Subcutaneous abdominal adipose tissue (tissue), 5 donors: Measurements from ENCODE around the gene ACP4.

Source experiments
- H3K27ac ChIP-seq: one replicate; pipeline ENCODE4 v1.7.0; 2013; ENCODE audit warnings: low read depth, mild to moderate bottlenecking, inconsistent platforms, low read length, moderate library complexity
- H3K27me3 ChIP-seq, 5 donors: one replicate each; pipeline ENCODE4 v1.7.0; 2013; ENCODE audit warnings: low read length in 5 of 5, inconsistent platforms in 1 of 5; ENCODE audit not compliant: control insufficient read depth in 5 of 5, insufficient read depth in 4 of 5
- H3K36me3 ChIP-seq, 5 donors: one replicate each; pipeline ENCODE4 v1.7.0; 2013; ENCODE audit warnings: low read length in 5 of 5; ENCODE audit not compliant: control insufficient read depth in 5 of 5, insufficient read depth in 5 of 5
- H3K4me1 ChIP-seq, 5 donors: one replicate each; pipeline ENCODE4 v1.7.0; 2013; ENCODE audit warnings: low read length in 5 of 5, mild to moderate bottlenecking in 3 of 5, moderate library complexity in 1 of 5; ENCODE audit not compliant: control insufficient read depth in 5 of 5, insufficient read depth in 5 of 5
- H3K4me3 ChIP-seq, 5 donors: one replicate each; pipeline ENCODE4 v1.7.0; 2013; ENCODE audit warnings: low read length in 5 of 5, low read depth in 1 of 5
- H3K9ac ChIP-seq, 5 donors: one replicate each; pipeline ENCODE4 v1.7.0; 2013; ENCODE audit warnings: low read length in 5 of 5, mild to moderate bottlenecking in 4 of 5, moderate library complexity in 3 of 5
- H3K9me3 ChIP-seq, 5 donors: one replicate each; pipeline ENCODE4 v1.7.0; 2013; ENCODE audit warnings: low read length in 5 of 5; ENCODE audit not compliant: control insufficient read depth in 5 of 5
- donor health status: healthy.
- donor health status: healthy.
- donor health status: healthy.
- donor health status: healthy.
- donor health status: healthy.

ACP4 gene

DNA sequence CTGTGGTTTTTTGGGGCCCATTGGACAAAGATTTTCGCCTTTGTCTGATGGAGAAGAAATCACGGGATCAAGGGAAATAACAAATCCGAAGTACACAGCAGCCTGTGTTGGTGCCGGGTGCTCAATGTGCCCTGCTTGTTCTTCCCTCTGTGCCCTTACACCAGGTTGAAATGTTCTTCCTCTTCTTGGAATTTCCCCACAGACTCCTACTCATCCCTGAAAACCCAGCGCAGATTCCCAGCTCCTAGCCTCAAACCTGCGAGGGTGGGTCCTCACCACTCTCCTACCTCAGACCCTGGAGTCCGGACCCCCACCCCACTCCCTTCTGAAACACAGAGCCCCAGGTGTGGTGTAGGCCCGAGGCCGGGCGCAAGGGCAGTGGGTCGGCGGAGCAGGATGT lies 4.9 kb upstream of the ACP4 start:
- H3K9me3 ChIP-seq, result no peaks in the 10 kb centered on the region
- H3K4me1 ChIP-seq, result peaks cover 0 to 3% (median 0%) of the 10 kb centered on the region in 5 donors
- peaks cover 10 to 22% (median 13%) of the 10 kb centered on the region in 5 donors for H3K27me3 ChIP-seq
- H3K4me3 ChIP-seq, result no peak overlapping the region
- no peaks in the 10 kb centered on the region for H3K36me3 ChIP-seq
- H3K9ac ChIP-seq, result no peak overlapping the region
- no peak overlapping the region for H3K27ac ChIP-seq

GRCh38 chr19:50790922-50791467 lies 780 bp downstream of the ACP4 start:
- no peak overlapping the region for H3K9ac ChIP-seq
- H3K4me1 ChIP-seq, result no peaks in the 10 kb centered on the region
- H3K9me3 ChIP-seq, result no peaks in the 10 kb centered on the region
- H3K36me3 ChIP-seq, result peaks cover 0 to 7% (median 0%) of the 10 kb centered on the region in 5 donors
- H3K27me3 ChIP-seq, result peaks cover 0 to 11% (median 7%) of the 10 kb centered on the region in 5 donors
- no peak overlapping the region for H3K4me3 ChIP-seq
- H3K27ac ChIP-seq, result no peak overlapping the region

DNA sequence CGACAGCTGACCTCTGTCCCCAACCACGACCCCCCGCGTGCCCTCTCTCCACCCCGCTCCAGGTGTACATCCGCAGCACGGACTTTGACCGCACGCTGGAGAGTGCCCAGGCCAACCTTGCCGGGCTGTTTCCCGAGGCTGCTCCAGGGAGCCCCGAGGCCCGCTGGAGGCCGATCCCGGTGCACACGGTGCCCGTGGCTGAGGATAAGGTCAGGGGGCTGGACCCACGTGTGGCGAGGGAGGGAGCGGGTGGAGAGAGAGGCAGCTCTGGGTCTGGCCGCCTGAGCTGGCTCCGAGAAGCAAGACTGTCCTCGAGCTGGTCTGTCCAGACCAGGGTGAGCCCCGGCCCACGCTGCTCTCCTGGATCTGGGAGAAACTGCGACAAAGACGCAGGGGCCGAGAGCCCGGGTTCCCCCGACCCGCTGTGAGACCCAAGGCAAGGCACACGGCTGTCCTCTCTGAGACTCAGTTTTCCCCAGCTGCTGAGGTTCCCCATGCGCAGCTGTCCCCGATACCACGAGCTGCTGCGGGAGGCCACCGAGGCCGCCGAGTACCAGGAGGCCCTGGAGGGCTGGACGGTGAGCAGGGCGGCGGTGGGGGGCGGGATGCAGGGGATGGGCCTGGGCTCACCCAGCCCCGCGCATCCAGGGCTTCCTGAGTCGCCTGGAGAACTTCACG lies 1.5 kb downstream of the ACP4 start:
- Histone ChIP-seq H3K36me3 (peaks cover 0 to 13% (median 1%) of the 10 kb centered on the region in 5 donors), H3K9ac (no peak overlapping the region), H3K27me3 (peaks cover 0 to 11% (median 7%) of the 10 kb centered on the region in 5 donors), H3K4me1 (no peaks in the 10 kb centered on the region), H3K27ac (no peak overlapping the region), H3K4me3 (no peak overlapping the region), H3K9me3 (no peaks in the 10 kb centered on the region)

- Histone ChIP-seq H3K4me1 (no peaks in the 10 kb centered on the region), H3K36me3 (peaks cover 0 to 21% (median 8%) of the 10 kb centered on the region in 5 donors), H3K9ac (no peak overlapping the region), H3K9me3 (no peaks in the 10 kb centered on the region), H3K27me3 (peaks cover 0 to 11% (median 7%) of the 10 kb centered on the region in 5 donors), H3K4me3 (no peak overlapping the region), H3K27ac (no peak overlapping the region)
Observed at GRCh38 chr19:50792272-50793250, 2.3 kb downstream of the ACP4 start.

DNA sequence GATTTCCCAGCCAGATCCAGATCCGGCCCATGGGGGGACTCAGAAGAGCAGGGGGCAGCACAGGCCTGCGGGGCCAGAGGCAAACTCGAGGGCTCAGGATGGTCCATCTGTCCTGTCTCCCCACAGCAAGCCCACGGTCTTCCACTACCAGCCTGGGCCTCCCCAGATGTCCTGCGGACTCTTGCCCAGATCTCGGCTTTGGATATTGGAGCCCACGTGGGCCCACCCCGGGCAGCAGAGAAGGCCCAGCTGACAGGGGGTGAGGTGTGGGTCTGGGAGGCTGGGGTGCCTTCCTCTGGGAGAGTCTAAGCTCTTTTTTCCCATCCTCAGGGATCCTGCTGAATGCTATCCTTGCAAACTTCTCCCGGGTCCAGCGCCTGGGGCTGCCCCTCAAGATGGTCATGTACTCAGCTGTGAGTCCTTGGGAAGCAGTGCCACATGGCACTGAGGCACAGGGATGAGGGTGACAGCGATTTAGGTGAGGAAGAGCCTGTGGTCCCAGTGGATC lies 3.4 kb downstream of the ACP4 start:
- H3K9ac ChIP-seq, result no peak overlapping the region
- no peaks in the 10 kb centered on the region for H3K9me3 ChIP-seq
- peaks cover 0 to 11% (median 7%) of the 10 kb centered on the region in 5 donors for H3K27me3 ChIP-seq
- no peak overlapping the region for H3K4me3 ChIP-seq
- no peaks in the 10 kb centered on the region for H3K4me1 ChIP-seq
- H3K36me3 ChIP-seq, result peaks cover 0 to 32% (median 19%) of the 10 kb centered on the region in 5 donors
- no peak overlapping the region for H3K27ac ChIP-seq

- Histone ChIP-seq H3K4me3 (no peak overlapping the region), H3K27me3 (peaks cover 0 to 11% (median 7%) of the 10 kb centered on the region in 5 donors), H3K9ac (no peak overlapping the region), H3K9me3 (no peaks in the 10 kb centered on the region), H3K27ac (no peak overlapping the region), H3K36me3 (peaks cover 0 to 39% (median 23%) of the 10 kb centered on the region in 5 donors), H3K4me1 (no peaks in the 10 kb centered on the region)
Observed at GRCh38 chr19:50794074-50794875, 4.1 kb downstream of the ACP4 start.

DNA sequence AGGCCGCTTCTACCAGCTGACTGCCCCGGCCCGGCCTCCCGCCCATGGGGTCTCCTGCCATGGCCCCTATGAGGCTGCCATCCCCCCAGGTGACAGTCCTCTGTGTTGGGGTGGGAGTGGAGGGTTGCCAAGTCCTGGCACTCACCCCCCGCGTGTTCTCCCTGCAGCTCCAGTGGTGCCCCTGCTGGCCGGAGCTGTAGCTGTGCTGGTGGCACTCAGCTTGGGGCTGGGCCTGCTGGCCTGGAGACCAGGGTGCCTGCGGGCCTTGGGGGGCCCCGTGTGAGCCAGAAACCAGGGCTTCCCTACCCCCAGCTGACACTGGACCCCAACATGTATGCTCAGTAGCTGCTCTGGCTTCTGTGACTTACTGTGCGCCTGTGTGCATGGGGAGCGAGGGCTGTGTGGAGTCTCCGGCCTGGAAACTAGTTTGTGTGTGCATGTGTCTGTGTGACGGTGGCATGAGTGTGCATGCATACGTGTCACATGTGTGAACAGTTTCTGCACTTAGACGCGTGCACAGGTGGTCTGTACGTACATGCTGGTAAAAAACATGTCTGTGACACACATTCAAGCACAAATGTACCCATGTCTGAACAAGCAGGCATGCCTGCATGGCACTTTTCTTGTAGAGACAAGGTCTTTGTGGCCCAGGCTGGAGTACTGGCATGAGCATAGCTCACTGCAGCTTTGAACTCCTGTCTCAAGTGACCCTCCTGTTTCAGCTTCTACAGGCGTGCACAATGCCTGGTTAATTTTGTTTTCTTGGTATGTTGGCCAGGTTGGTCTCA lies 4.9 kb downstream of the ACP4 start:
- no peaks in the 10 kb centered on the region for H3K4me1 ChIP-seq
- no peak overlapping the region for H3K9ac ChIP-seq
- peaks cover 0 to 45% (median 30%) of the 10 kb centered on the region in 5 donors for H3K36me3 ChIP-seq
- H3K4me3 ChIP-seq, result no peak overlapping the region
- peaks cover 0 to 11% (median 7%) of the 10 kb centered on the region in 5 donors for H3K27me3 ChIP-seq
- H3K27ac ChIP-seq, result no peak overlapping the region
- no peaks in the 10 kb centered on the region for H3K9me3 ChIP-seq

DNA sequence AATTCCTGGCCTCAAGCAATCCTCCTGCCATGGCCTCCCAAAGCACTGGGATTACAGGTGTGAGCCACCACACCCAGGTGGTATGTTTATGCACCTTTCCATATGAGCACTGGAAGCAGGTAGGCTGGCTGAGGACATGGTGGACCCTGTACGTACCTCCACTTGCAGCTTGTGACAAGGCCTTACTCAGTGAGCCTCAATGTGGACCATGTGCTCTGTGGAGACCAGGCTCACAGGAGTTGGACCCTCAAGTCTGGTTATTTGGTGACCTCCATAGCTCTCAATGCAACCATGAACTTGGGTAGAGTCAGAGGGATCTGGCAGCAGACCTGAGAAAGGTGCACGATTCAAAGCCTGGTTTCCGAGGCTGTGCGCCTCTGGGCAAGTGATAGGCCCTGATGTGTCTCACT lies 5.5 kb downstream of the ACP4 start:
- Histone ChIP-seq H3K4me1 (no peaks in the 10 kb centered on the region), H3K27ac (no peak overlapping the region), H3K36me3 (peaks cover 0 to 48% (median 30%) of the 10 kb centered on the region in 5 donors), H3K9ac (no peak overlapping the region), H3K27me3 (peaks cover 0 to 11% (median 7%) of the 10 kb centered on the region in 5 donors), H3K9me3 (no peaks in the 10 kb centered on the region), H3K4me3 (no peak overlapping the region)
